Aorta (tissue), 5 donors: ENCODE measurements around the gene TNIP2. TPM values are rescaled to one million over a fixed set of nuclear protein-coding genes. Genes with fewer than 3 reads are reported as not detected.

Experiments
- ATAC-seq: fragments of 200-7000 bp; cut with Tn5 transposase; one replicate; pipeline ENCODE4 v1.9.1; 2022; ENCODE audit warnings: moderate library complexity; ENCODE audit not compliant: low FRiP score
- DNase-seq, 2 donors: peaks; one replicate each; pipeline ENCODE4 v3.0.0-alpha.2; 2020
- H3K27ac ChIP-seq, 2 donors: one replicate each; pipeline ENCODE4 v1.5.1; 2013; ENCODE audit warnings: low read length in 2 of 2, mild to moderate bottlenecking in 2 of 2, moderate library complexity in 2 of 2, control low read depth in 1 of 2, inconsistent platforms in 1 of 2, low read depth in 1 of 2
- H3K27me3 ChIP-seq, 2 donors: one replicate each; pipeline ENCODE4 v1.6.1; 2013; ENCODE audit warnings: control low read depth in 1 of 2, low read length in 1 of 2, mild to moderate bottlenecking in 1 of 2, moderate library complexity in 1 of 2; ENCODE audit not compliant: insufficient read depth in 2 of 2, control insufficient read depth in 1 of 2
- H3K36me3 ChIP-seq, 2 donors: one replicate each; pipeline ENCODE4 v1.6.1; 2013; ENCODE audit warnings: control low read depth in 1 of 2, low read length in 1 of 2, mild to moderate bottlenecking in 1 of 2; ENCODE audit not compliant: insufficient read depth in 2 of 2, control insufficient read depth in 1 of 2
- H3K4me1 ChIP-seq, 2 donors: one replicate each; pipeline ENCODE4 v1.6.1; 2013; ENCODE audit warnings: low read length in 2 of 2, control low read depth in 1 of 2, mild to moderate bottlenecking in 1 of 2, moderate library complexity in 1 of 2; ENCODE audit not compliant: insufficient read depth in 2 of 2, control insufficient read depth in 1 of 2
- H3K4me3 ChIP-seq, 2 donors: one replicate each; pipeline ENCODE4 v1.5.1; 2013; ENCODE audit warnings: low read length in 2 of 2, control low read depth in 1 of 2, mild to moderate bottlenecking in 1 of 2
- H3K9me3 ChIP-seq: one replicate; pipeline ENCODE4 v1.6.1; 2013; ENCODE audit warnings: mild to moderate bottlenecking, low read length; ENCODE audit not compliant: control insufficient read depth
- WGBS, 2 donors: extraction: QIAGEN DNeasy Blood & Tissue Kit; methylation state at CpG; one replicate each; pipeline ENCODE4 v1.1.7; 2013; 5-methylcytosine and 5-hydroxymethylcytosine counted together
- intact Hi-C, 2 donors: fragments of 100-400 bp; cut with DNase I; formaldehyde crosslinking; loops; one replicate each; pipeline versions ENCODE4 v1.14.2 to v1.15.0; 2022
- polyA plus RNA-seq, 2 donors: library from polyadenylated mRNA; stranded (reverse); fragments of 200-250 nt; gene quantifications; one replicate each; pipeline ENCODE4 v1.2.3, GENCODE V29; 2013
- total RNA-seq, 2 donors: library from RNA; stranded (reverse); fragmentation: NEBNext Ultra II Directional; extraction: Animal tissue kit (Norgen Biotek cat#: 25700); gene quantifications; one replicate each; pipeline ENCODE4 v1.2.1, GENCODE V29; 2021
- donor health status: healthy with polysubstance abuse.
- donor health status: Bipolar disorder and iron deficiency.
- donor health status: DM: no; HTN: no; CAD: no.
- donor health status: DM: no; HTN: no; CAD: no.
- donor health status: DM: yes; HTN: yes; CAD: no.

TNIP2 gene
- total and polyA plus RNA-seq, 4 donors = 37.2 to 43.8 (median 38.4) TPM

- H3K36me3 ChIP-seq = no peaks in the 10 kb centered on the region
- 68 to 76% methylated on average over 11 of the region's 11 CpGs for WGBS, 2 donors
- no peaks in the 10 kb centered on the region for H3K9me3 ChIP-seq
- no peak overlapping the region for H3K27ac ChIP-seq
- ATAC-seq (no peak), DNase-seq (peak; percentile 82 to 91)
- H3K4me1 ChIP-seq = no peaks in the 10 kb centered on the region
- intact Hi-C loops = loop anchor here in 1 of 2 donors (5.0 kb wide), 1 partner anchor 48 kb away; the partner anchor contains the start of gene ADD1
- no peak overlapping the region for H3K4me3 ChIP-seq
- H3K27me3 ChIP-seq = no peaks in the 10 kb centered on the region
These were observed 38.6 kb upstream of the TNIP2 start for GRCh38 chr4:2794486-2795299.

- DNase-seq (peak; percentile 79 to 89), ATAC-seq (no peak)
- Histone ChIP-seq H3K27ac (no peak overlapping the region), H3K27me3 (no peaks in the 10 kb centered on the region), H3K9me3 (no peaks in the 10 kb centered on the region), H3K36me3 (no peaks in the 10 kb centered on the region), H3K4me3 (peak overlapping the region in 1 of 2 donors; percentile 30), H3K4me1 (no peaks in the 10 kb centered on the region)
- 29 to 40% methylated on average over 24 to 34 of the region's 34 CpGs for WGBS, 2 donors
- intact Hi-C loops = loop anchor here in 1 of 2 donors (5.0 kb wide), 1 partner anchor 48 kb away; the partner anchor contains the start of gene ADD1
These were observed 37.7 kb upstream of the TNIP2 start for GRCh38 chr4:2793586-2794485.

- peak within 1 kb of the TSS in 1 of 2 donors; percentile 30 for H3K4me3 ChIP-seq
- ATAC-seq (peak; percentile 83), DNase-seq (peak; percentile 89 to 95)
- no peaks in the 10 kb centered on the region for H3K27me3 ChIP-seq
- H3K4me1 ChIP-seq = no peaks in the 10 kb centered on the region
- no peaks in the 10 kb centered on the region for H3K36me3 ChIP-seq
- no peaks in the 10 kb centered on the region for H3K9me3 ChIP-seq
- no peak within 1 kb of the TSS for H3K27ac ChIP-seq
- intact Hi-C loops = loop anchor here in 1 of 2 donors (5.0 kb wide), 1 partner anchor 49 kb away; the partner anchor contains the start of gene ADD1
- WGBS, 2 donors = 8 to 13% methylated on average over 69 to 104 of the region's 104 CpGs
These were observed 36.8 kb upstream of the TNIP2 start, which contains the start of gene SH3BP2 for GRCh38 chr4:2792711-2793585. Gene SH3BP2, plus strand, starts transcription at chr4:2793085. Its CDS starts 27,533 bp downstream, at chr4:2820618.

- Histone ChIP-seq H3K4me3 (no peak overlapping the region), H3K4me1 (no peaks in the 10 kb centered on the region), H3K27ac (no peak overlapping the region), H3K36me3 (no peaks in the 10 kb centered on the region), H3K9me3 (no peaks in the 10 kb centered on the region), H3K27me3 (no peaks in the 10 kb centered on the region)
- ATAC-seq (no peak), DNase-seq (no peak)
- WGBS, 2 donors = 78 to 81% methylated on average over 6 to 8 of the region's 8 CpGs
- intact Hi-C loops = loop anchor here in 1 of 2 donors (5.0 kb wide), 1 partner anchor 50 kb away; the partner anchor contains the start of gene ADD1
These were observed 36.2 kb upstream of the TNIP2 start for GRCh38 chr4:2792396-2792710.

- ATAC-seq = no peak
- 95 to 98% methylated on average over 10 of the region's 10 CpGs for WGBS, 2 donors
- no peaks in the 10 kb centered on the region for H3K27me3 ChIP-seq
- H3K9me3 ChIP-seq = no peaks in the 10 kb centered on the region
- peak; percentile 46 to 59 for DNase-seq
- no peaks in the 10 kb centered on the region for H3K36me3 ChIP-seq
- H3K27ac ChIP-seq = no peak overlapping the region
- no peak overlapping the region for H3K4me3 ChIP-seq
- intact Hi-C loops = loop anchor here in 1 of 2 donors (5.0 kb wide), 1 partner anchor 51 kb away; the partner anchor contains the start of gene ADD1
- no peaks in the 10 kb centered on the region for H3K4me1 ChIP-seq
These were observed 35.6 kb upstream of the TNIP2 start for GRCh38 chr4:2791518-2792395.

GRCh38 chr4:2790583-2791517 lies 34.7 kb upstream of the TNIP2 start:
- Histone ChIP-seq H3K27ac (no peak overlapping the region), H3K4me1 (no peaks in the 10 kb centered on the region)
- intact Hi-C loops = loop anchor here in 1 of 2 donors (5.0 kb wide), 1 partner anchor 51 kb away; the partner anchor contains the start of gene ADD1

More at GRCh38 chr4:2790583-2791517, 34.7 kb upstream of the TNIP2 start:
- Histone ChIP-seq H3K27me3 (no peaks in the 10 kb centered on the region), H3K36me3 (no peaks in the 10 kb centered on the region), H3K4me3 (no peak overlapping the region), H3K9me3 (no peaks in the 10 kb centered on the region)
- WGBS, 2 donors = 66 to 78% methylated on average over 19 of the region's 19 CpGs
- DNase-seq = peak; percentile 70 to 72
- no peak for ATAC-seq
